ENCODE data around the gene ITGA2B.

Gene ITGA2B

DNA sequence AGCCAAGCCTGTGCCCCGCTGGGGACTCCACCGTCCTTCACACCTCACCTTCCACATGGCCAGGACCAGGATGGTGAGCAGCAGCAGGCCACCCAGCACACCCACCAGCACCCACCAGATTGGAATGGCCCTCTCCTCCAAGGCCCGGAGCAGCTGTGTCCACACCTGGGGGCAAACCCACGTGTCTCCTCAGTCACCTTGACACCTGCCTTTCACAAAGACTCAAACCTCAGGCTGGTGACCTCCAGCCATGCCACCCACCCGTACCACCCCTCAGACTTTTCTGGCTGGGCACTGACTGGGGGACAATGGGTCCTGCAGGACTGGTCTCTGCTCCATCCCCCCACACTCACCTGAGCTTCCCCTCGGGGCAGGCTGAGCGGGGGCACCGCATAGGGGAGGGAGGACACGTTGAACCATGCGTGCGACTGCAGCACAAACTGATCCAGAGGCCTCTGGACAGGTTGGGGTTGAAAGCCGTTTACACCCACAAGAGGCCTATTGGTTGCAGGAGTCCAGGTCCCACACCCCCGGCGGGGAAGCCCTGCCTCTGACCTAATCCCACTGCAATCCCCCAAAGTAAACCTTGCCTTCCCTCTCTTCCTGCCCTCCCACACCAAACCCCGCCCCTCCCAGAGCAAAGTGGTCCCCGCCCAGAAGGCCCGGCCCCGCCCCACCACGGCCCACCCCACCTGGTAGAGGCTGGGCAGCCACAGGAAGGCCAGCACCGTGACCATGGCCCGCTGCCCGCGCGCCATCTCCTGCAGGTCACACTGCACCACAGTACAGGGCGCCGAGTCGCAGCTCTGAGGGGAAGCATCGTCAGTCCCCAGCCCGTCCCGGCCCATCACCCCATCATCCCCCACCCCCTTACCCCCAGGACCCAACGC is 14.9 kb downstream of the ITGA2B start:
- TF ChIP-seq, protein P1, sequence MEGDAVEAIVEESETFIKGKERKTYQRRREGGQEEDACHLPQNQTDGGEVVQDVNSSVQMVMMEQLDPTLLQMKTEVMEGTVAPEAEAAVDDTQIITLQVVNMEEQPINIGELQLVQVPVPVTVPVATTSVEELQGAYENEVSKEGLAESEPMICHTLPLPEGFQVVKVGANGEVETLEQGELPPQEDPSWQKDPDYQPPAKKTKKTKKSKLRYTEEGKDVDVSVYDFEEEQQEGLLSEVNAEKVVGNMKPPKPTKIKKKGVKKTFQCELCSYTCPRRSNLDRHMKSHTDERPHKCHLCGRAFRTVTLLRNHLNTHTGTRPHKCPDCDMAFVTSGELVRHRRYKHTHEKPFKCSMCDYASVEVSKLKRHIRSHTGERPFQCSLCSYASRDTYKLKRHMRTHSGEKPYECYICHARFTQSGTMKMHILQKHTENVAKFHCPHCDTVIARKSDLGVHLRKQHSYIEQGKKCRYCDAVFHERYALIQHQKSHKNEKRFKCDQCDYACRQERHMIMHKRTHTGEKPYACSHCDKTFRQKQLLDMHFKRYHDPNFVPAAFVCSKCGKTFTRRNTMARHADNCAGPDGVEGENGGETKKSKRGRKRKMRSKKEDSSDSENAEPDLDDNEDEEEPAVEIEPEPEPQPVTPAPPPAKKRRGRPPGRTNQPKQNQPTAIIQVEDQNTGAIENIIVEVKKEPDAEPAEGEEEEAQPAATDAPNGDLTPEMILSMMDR (IDR thresholded peaks at IDR 0.05): no peak

DNA sequence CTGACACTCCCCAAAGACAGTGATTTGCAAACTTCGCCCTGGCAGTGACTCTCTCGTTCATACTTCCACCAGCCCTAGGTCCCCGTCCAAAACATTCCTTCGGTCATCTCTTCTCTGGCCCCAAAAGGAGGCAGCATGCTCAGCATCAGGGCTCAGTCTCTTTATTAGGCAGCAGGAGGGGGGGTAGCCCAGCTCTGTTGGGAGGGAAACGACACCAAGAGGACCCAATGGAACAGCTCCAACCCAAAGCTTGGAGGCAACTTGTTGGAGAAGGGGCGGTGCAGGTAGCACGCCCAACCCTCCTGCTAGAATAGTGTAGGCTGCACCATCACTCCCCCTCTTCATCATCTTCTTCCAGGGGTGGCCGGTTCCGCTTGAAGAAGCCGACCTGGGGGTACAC is 17.4 kb downstream of the ITGA2B start:
- TF ChIP-seq, protein P1 (IDR thresholded peaks at IDR 0.05): no peak

DNA sequence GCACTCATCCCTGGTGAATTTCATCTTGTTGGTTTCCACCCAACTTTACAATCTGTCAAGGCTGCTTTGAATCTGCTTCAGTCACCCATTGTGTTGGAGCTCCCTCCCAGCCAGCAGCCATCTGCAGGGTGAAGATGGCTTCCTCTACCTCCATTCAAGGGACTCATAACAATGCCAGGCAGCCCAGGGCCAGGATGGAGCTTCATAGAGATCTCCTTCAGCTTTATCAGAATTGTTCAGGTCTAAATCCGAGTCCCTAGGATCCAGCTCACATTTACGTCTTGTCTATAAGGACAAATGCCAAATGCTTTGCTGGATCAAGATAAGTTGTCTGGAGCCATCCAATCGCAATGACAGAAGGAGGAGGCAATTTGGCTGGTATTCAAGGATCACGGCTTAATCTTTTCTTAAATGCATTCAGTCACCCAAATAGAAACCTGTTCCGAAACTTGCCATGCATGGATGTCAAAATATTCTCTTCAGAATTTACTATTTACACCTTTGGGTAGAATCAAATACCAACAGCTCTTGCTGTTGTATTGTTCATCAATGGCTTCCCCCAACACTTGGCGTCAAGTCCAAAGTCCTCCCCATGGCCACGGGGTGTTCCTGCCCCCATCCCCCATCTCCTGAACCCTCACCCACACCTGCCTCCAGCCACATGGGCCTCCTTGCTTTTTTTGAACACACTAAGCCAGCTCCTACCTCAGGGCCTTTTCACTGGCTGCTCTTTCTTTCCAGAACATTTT is 22.0 kb downstream of the ITGA2B start:
- TF ChIP-seq, protein P1 (IDR thresholded peaks at IDR 0.05): no peak

DNA sequence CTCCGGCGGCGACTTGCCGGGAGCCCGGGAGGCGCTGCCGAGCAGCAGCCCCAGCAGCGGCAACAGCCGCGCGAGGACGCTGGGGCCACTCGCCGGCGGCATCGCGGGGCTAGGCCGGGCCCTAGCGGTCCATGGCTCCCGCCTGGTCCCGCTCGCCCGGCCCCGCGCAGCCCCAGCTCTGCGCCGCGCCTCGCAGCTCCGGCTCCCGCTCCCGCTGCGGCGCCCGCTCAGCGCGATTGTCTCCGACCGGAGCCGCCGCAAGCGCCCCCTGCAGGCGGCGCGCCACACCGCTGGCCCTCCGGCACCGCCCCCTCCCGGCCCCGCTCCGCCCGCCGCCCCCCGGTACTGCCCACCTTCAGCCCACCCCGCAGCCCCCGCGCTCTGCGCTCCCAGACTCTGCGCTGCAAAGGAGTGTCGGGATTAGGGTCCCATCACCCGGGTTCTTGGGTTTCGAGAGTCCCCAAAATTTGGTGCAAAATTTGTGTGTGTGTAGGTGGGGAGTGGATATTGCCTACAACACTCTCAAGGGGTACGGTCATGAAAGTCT is 25.8 kb downstream of the ITGA2B start, which contains the start of gene FAM171A2:
FAM171A2 (minus strand) TSS at position 241 of the 547 bp plus-strand sequence; CDS start at position 102, 139 bp downstream.
- TF ChIP-seq, protein P1 (IDR thresholded peaks at IDR 0.05): peak; percentile 58

DNA sequence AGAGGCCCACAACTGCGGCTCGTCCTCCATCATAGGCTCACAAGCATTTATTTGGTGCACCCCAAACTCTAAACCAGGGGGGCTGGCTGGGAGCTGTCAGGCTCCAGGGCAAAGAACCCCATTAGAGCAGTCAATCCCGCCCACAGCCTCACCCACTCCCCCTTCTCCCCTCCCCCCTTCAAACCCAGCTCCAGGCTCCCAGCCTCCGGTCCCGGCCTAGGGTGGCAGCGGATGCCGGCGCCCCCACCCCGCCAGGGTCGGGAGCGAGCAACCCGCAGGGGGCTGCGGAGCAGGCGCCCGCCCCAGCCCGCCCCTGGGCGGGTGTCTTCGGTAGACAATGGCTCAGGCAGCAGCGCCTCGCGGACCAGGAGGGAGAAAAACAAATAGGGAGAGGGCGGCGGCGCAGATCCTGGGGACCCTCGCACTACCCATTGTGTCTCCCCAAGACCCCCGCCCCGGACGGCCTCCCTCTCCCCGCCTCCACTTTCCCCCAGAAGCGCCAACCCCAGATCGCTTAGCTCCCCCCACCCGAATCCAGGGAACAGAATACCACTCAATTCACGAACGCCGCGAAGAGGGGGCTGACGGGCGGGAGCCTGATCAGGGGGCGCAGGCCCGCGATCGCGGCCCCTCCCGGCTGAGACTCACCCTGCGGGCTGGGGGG is 26.4 kb downstream of the ITGA2B start:
- TF ChIP-seq, protein P1 (IDR thresholded peaks at IDR 0.05): no peak

DNA sequence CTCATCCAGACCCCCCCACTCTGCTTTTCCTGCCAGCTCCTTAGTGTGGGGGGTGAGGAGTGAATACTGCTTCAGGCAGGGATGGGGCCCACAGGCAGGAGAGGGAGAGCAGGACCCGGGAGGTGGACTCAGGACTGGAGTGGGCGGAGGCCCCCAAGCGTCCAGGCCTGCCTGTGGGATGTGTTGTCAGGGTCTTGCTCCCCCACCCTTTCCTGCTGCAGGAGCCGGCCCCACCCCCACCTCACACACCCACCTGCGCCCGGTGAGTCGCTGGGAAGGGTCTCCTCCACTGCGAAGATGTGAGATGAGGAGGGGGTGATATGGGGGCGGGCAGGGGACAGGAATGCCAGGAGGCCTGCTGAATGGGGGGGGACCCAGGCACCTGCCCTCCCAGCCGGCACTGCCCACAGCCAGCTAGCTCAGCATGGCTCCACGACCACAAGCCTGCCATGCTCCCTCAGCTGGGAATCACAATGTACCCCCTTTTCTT is 26.9 kb downstream of the ITGA2B start:
- TF ChIP-seq, protein P1 (IDR thresholded peaks at IDR 0.05): no peak

Data from LNCAP (cell line).